CD4-positive, alpha-beta T cell treated with Interleukin-4 for 4 hours (primary cell): Measurements from ENCODE around the gene HPSE2.
"Not testable (repeated sequence)": the region's sequence is repeated elsewhere in the genome, so short reads cannot be mapped to it uniquely, and the experiment has no call there.

Experiments used
- DNase-seq: peaks from one replicate; pipeline ENCODE4 v3.0.0-alpha.2; 2020

HPSE2 gene

GRCh38 chr10:99143651-99144050 is 92.0 kb downstream of the HPSE2 start:
- no peak for DNase-seq

DNA sequence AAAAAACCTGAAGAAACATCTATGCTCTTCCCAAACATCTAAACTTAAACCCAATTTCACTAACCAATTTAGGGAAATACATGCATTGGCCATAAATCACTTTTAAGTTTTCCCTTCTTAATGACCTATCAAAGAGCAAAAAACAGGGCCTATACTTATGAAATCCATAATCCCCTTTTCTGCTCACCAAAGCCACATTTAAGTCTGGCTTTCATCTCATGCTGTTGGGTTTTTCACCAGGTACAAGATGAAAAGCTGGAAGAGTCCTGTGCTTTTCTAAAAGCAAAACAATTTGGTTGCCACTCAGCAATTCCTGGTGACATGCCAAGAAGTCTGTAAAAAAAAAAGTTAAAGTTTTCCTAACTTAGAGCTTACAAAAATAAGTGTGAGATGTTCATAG is 92.6 kb downstream of the HPSE2 start:
- no peak for DNase-seq

- not testable (repeated sequence) for DNase-seq
These were observed 102.8 kb downstream of the HPSE2 start for GRCh38 chr10:99132897-99133296.

GRCh38 chr10:99125879-99126278 is 109.8 kb downstream of the HPSE2 start:
- no peak for DNase-seq

DNA sequence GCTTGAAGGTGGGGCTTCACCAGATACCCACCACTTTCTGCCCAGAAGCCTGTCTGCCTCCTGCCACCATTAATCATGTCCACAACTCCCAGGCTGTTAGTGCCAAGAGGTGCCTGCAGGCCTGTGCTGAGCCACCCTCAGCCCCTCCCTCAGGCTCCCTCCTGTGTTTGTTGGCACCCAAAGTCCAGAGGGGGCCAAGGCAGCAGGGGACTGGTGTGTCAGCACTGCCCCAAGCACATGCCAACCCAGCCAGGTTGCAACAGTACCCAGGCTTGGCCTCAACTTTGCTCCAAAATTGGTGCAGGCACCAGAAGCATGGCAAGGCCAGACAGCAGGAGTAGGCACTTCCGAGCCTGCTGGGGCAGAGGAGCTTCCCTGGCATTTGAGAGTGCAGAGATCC is 111.3 kb downstream of the HPSE2 start:
- DNase-seq: no peak

- DNase-seq: no peak
These were observed 111.8 kb downstream of the HPSE2 start for GRCh38 chr10:99123851-99124250.

DNA sequence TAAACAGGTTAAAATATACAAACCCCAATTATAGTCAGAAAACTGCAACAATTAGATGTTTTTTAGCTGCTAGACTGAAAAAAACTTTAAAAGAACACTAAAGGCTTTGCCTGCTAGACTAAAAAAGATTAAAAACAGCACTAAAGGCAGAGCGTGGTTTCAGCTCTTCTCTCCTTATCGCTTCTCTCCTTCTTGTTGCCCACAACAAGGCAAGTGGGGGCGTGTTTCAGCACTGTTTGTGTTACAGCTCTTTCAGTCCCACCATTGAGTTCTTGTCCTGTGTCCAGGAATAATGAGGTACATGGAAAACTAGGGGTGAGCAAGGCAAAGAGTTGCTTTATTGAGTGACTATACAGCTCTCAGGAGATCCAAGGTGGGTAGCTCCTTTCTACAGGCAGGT is 112.3 kb downstream of the HPSE2 start:
- no peak for DNase-seq

DNA sequence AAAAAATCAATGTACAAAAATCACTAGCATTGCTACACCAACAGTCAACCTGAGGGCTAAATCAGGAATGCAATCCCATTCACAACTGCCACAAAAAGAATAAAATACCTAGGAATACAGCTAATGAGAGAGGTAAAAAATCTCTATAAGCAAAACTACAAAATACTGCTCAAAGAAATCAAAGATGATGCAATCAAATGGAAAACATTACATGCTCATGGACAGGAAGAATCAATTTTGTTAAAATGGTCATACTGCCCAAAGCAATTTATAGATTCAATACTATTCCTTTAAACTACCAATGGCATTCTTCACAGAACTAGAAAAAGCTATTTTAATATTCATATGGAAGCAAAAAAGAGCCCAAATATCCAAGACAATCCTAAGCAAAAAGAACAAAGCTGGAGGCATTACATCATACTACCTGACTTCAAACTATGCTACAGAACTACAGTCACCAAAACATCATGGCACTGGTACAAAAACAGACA is 116.3 kb downstream of the HPSE2 start:
- DNase-seq: no peak

GRCh38 chr10:99115703-99116102 is 119.9 kb downstream of the HPSE2 start:
- DNase-seq: no peak

DNA sequence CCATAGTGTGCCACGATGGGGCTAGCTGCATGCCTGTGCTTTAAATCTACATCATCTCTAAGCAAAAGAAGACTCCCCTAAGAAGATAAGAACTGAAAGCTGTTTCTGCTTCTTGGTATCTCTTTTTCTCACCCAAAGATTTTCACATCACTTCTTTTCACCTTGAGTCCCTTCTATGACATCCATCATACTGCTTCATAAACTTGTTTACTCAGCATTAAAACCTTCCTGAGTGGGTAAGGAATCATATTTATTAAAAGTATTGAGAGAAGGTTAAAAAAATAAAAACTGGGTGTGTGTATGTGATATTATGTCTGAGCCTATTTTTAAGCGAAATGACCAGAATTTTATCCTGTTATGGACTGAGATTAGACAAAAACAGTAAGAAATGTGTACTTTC is 150.3 kb downstream of the HPSE2 start:
- DNase-seq: no peak

- DNase-seq: no peak
These were observed 151.5 kb downstream of the HPSE2 start for GRCh38 chr10:99084161-99084560.

DNA sequence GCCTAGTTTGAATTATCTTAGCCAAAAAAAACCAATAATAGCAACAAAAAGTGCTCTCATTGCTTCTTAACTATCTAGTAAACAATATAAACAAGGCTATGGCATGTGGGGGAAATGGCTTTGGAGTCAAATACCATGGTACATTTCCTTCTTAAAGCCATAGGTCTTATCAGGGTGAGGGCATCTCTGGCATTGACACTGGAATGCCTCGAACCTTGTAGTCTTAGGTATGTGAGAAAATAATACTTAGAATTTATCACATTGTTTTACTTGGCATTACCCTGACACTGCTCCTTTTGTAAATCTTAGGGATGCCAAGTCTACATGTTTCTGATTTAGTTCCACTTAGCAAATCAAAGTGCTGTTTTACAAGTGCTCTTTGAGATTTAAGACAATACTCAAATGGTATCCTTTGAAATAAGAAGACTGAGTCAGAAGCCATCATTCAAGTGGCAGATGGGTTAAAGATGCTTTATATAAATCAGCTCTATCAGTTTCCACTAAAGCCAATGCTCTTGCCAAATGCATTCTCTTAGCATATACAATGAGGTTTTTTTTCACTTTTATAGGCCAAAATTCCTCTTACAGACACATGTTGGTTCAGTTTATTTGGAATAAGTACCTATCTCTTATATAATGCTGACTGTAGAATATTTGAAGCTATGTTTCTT is 155.2 kb downstream of the HPSE2 start:
- no peak for DNase-seq

- DNase-seq: no peak
These were observed 173.1 kb downstream of the HPSE2 start for GRCh38 chr10:99062591-99062990.

DNA sequence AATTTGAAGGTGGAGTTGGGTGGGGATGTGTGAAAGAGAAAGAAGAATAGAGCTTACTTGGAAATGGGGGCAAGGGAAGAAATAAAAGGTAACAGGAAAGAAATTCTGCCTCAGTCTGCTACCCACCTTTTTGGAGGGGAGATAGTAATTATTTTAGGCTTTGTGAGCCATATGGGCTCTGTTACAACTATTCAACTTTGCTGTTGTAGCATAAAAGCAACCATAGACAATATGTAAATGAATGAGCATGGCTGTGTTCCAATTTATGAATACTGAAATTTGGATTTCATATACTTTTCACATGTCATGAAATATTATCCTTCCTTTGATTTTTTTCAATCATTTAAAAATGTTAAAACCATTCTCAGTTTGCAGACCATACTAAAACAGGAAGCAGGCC is 176.9 kb downstream of the HPSE2 start:
- no peak for DNase-seq

GRCh38 chr10:99057936-99058690 is 177.5 kb downstream of the HPSE2 start:
- no peak for DNase-seq

DNA sequence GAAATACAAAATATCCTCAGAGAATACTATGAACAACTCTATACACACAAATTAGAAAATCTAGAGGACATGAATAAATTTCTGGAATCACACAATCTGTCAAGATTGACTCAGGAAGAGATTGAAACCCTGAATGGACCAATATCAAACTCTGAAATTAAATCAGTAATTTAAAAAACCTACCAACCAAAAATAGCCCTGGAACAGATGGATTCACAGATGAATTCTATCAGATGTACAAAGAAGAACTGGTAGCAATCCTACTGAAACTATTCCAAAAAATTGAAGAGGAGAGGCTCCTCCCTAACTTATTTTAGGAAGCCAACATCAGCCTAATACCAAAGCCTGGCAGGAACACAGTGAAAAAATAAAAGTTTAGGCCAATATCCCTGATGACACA is 190.0 kb downstream of the HPSE2 start:
- DNase-seq: no peak

DNA sequence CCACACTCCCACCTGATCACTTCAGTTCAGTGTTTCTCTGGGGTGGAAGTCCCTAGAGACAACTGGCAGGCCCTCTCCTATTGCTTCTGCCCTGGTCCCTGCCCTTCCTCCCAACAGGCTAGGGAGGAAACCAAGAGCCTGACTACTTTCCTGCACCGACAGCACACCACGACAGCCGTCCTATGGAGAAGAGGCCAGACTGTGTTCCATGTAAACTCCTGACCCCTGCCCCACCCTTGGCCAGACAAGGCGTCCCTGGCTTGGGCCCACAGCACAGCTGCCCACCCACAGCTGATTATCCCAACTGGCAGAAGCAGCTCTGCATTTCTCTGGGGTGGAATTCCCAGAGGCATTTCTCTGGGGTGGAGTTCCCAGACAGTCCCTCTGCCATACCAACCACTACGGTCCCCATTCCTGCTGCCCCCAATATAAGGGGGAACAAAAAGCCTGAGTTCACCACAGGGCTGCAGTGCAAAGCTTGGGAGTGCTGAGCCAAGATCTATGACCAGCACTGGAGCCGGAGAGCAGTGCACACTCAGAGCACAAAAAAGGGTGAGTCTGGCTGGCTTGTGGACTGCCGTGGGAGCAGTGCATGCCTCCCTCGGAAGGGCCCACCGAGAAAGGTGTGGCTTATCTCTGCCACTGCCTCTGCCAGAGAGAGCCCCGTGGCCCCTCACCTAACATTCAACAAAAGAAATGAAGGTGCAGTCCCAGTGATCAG is 193.4 kb downstream of the HPSE2 start:
- DNase-seq: no peak

- DNase-seq: no peak
These were observed 194.2 kb downstream of the HPSE2 start for GRCh38 chr10:99041468-99041867.

- DNase-seq: no peak
These were observed 221.8 kb downstream of the HPSE2 start for GRCh38 chr10:99013885-99014284.

GRCh38 chr10:99010286-99010685 is 225.4 kb downstream of the HPSE2 start:
- DNase-seq: no peak

- no peak for DNase-seq
These were observed 227.6 kb downstream of the HPSE2 start for GRCh38 chr10:99008054-99008453.

GRCh38 chr10:99007457-99007856 is 228.2 kb downstream of the HPSE2 start:
- DNase-seq: no peak

DNA sequence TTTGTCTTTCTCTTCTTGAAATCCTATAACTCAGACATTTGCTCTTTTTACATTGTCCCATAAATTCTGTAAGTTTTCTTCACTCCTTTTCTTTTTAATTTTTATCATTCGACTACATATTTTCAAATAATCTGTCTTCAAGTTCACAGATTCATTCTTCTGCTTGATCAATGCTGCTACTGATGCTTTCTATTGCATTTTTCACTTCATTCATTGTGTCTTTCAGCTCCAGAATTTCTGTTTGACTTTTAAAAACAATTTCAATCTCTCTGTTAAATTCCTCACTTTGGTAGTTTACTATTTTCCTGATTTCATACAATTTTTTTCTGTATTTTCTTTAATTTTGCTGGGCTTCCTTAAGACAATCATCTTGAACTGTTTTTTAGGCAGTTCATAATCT is 230.4 kb downstream of the HPSE2 start:
- DNase-seq: no peak

DNA sequence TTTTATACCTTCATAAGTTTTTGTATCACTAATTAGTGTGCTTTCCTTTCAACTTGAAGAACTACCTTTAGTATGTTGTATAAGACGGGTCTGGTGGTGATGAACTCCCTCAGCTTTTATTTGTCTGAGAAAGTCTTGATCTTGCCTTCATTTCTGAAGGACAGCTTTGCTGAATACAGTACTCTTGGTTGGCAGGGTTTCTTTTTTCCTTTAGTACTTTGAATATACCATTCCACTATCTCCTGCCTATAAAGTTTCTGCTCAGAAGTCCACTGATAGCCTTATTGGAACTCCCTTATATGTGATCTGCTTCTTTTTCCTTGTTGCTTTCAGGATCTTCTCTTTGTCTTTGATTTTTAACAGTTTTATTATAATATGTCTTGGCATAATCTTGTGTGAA is 230.9 kb downstream of the HPSE2 start:
- no peak for DNase-seq
